HG02870 (cell line): ENCODE measurements around the gene RAB3C.
"Not testable (repeated sequence)": the region's sequence is repeated elsewhere in the genome, so short reads cannot be mapped to it uniquely, and the experiment has no call there.

Source experiments
- ATAC-seq: cut with Tn5 transposase; IDR thresholded peaks from one replicate; pipeline ENCODE4 v1.9.1; 2021; ENCODE audit warnings: mild to moderate bottlenecking, moderate library complexity; ENCODE audit not compliant: unreplicated experiment

Gene RAB3C

DNA sequence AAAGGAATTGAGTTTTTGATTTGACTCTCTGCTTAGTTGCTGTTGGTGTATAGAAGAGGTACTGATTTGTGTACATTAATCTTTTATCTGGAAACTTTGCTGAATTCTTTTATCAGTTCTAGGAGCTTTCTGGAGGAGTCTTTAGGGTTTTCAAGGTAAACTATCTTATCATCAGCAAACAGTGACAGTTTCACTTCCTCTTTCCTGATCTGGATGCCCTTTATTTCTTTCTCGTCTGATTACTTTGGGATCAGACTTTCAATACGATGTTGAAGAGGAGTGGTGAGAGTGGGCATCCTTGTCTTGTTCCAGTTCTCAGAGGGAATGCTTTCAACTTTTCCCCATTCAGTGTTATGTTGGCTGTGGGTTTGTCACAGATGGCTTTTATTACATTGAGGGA is 17.7 kb downstream of the RAB3C start:
- not testable (repeated sequence) for ATAC-seq

GRCh38 chr5:58602889-58603288 is 20.0 kb downstream of the RAB3C start:
- not testable (repeated sequence) for ATAC-seq

DNA sequence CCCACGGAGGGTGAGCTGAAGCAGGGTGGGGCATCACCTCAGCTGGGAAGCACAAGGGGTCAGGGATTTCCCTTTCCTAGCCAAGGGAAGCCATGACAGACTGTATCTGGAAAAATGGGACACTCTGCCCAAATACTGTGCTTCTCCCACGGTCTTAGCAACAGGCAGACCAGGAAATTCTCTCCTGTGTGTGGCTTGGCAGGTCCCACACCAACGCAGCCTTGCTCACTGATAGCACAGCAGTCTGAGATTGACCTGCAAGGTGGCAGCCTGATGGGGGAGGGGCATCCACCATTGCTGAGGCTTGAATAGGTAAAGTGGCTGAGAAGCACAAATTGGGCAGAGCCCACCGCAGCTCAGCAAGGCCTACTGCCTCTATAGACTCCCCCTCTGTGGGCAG is 23.2 kb downstream of the RAB3C start:
- no peak for ATAC-seq

DNA sequence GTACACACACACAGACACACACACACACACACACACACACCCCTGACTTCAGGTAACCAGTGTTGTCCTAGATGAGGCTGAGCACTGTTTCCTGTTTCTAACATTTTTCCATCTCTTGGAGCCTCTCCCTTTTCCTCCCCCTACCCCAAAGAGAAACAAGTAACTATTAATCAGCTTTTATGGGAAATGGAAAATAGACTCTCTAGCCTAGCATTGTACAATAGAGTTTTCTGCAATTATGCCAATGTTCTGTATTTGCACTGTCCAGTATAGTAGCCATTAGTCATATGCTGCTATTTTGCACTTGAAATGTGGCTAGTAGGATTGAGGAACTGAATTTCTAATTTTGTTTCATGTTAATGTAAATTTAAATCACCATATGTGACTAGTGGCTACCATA is 33.1 kb downstream of the RAB3C start:
- ATAC-seq, result no peak

GRCh38 chr5:58617241-58617640 is 34.4 kb downstream of the RAB3C start:
- no peak for ATAC-seq

GRCh38 chr5:58620336-58620735 is 37.5 kb downstream of the RAB3C start:
- no peak for ATAC-seq

DNA sequence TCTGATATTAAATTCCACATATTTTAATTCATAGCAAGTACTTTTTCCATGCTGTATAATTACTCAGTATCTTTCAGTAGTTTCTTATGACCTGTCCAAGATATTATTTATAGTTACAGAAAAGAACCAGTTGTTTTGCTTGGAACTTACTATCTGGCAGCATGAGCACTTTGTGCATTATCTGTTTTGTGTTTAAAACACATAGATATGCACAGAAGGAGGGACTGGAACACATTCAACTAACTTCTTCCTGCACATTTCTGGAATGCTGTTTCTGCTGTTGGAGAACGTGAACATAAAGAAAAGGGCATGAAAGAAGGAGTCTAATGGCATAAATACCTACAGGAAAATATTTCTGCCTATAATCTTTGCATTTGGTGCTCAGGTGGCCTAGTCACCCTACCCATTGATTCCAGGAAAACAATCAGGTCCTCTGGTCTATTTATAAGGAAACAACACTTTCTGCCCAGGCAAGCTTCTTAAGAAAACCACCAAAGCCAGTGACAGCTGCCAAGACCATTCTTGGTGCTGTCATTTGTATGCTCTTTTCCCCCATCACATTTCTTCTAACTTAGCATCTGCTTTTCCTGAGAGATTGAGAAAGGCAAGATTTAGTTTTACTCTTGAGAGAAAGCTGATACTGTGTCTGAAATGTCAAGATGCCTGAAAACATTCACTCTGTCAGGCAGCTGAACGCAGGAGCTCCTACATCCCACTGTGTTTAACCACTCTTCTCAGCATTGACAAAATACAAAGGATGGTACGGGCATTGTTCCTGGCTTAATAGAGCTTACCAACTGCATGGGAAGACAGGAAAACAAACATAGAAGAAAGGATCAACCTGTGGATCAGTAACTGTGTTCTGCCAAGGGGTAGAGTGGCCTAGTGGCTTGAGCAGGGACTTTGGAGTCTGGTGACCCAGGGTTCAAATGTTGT is 40.3 kb downstream of the RAB3C start:
- no peak for ATAC-seq

- no peak for ATAC-seq
Measured at GRCh38 chr5:58628626-58629025, 45.8 kb downstream of the RAB3C start.

- no peak for ATAC-seq
Measured at GRCh38 chr5:58629271-58630159, 46.6 kb downstream of the RAB3C start.

GRCh38 chr5:58631895-58632294 is 49.0 kb downstream of the RAB3C start:
- ATAC-seq, result no peak

GRCh38 chr5:58635416-58635815 is 52.5 kb downstream of the RAB3C start:
- ATAC-seq, result no peak

DNA sequence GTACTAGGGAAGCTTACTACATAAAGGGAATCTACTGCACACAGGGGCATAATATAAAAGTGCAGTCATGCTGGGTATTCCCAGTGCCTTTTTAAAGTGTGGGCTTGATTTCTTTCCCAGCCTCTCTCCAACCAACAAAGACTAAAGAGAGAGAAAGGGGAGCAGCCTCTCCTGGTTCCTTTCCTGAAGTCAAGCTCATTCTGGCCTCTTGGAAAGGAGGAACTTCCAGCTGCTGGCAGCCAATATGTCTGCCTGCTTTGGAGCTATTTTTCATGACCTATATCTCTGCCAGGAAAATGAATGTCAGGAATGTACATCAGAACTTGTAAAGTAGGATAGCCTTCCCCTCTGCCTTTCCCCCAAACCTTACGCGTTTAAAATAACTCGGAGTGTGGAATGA is 57.1 kb downstream of the RAB3C start:
- no peak for ATAC-seq

- no peak for ATAC-seq
Measured at GRCh38 chr5:58641533-58641932, 58.7 kb downstream of the RAB3C start.

- ATAC-seq, result no peak
Measured at GRCh38 chr5:58648846-58649245, 66.0 kb downstream of the RAB3C start.

DNA sequence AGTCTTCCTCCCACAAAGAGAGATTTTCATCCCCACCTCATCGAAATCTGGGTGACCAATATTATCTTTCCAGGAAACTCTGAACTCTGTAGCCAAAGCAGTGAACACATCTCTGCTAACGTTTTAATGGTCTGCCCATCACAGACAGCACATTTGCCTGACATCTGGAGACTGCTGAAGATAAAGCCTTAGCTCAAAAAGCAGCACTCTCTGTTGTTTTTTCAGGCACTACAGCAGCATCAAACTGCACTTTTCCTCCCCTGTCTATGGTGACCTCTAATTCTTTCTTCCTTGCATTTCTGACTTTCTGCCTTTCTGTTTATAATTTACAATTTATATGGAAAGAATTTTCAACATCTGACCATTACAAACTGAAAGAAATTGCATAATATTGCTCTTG is 66.8 kb downstream of the RAB3C start:
- no peak for ATAC-seq

DNA sequence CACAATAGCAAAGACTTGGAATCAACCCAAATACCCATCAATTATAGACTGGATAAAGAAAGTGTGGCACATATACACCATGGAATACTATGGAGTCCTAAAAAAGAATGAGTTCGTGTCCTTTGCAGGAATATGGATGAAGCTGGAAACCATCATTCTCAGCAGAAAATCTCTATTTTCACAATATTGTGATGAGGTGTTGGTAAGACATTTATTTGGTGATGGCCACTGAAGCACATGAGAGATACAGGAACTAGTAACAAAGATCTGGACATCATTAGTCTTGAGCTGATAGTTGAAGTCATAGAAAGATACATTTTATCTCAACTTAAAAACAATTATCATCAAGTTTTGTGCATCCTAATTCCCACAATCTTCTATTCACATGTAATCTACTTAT is 70.6 kb downstream of the RAB3C start:
- ATAC-seq, result no peak

DNA sequence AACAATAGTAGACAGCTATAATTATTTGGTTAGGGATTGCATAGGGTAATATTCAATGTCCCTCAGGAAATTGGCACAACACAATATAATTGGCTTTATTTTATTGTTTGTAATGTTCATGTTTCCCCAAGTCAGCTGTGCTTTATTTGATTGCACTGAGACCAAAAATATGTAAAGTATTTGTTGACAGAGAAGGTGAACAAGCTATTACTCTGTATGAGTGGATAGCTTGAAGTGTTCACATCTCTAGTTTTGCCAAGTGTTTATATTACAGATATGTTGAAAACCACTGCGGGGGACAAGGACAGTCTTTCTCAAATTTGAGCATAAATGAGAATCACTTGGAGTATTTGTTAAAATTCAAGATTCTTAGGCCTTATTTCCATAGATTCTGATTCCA is 83.3 kb downstream of the RAB3C start:
- ATAC-seq, result no peak

GRCh38 chr5:58666598-58667581 is 84.0 kb downstream of the RAB3C start:
- no peak for ATAC-seq

DNA sequence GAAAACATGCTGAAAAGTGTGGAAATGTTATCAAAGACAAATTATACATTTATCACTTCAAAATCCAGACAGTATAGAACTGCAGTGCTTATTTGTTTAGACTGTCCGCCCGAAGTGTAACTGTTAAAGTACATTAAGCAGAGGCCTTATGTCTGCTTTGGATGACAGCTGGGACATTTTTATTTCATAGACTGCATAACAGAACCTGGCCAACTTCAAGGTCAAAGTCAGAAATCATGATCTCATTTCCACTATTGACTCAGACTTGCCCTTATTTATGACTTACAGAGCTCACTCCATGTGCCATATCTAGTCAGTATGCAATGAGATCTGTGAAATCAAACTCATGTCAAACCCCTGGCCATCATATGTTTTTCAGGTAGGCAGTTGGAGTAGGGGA is 87.7 kb downstream of the RAB3C start:
- no peak for ATAC-seq

- ATAC-seq, result no peak
Measured at GRCh38 chr5:58671155-58671554, 88.3 kb downstream of the RAB3C start.

- ATAC-seq, result no peak
Measured at GRCh38 chr5:58672521-58672920, 89.6 kb downstream of the RAB3C start.
